Suprapubic skin (tissue), 3 donors: ENCODE results near the gene PAFAH2.

Experiments
- CTCF ChIP-seq, 2 donors: fragments of 200-600 bp in 1 of 2; fragments of 450-650 bp in 1 of 2; sonication (generic) in 1 of 2; IDR thresholded peaks; one replicate each; pipeline ENCODE4 v1.5.1; 2016 to 2019; ENCODE audit warnings: antibody characterized with exemption in 2 of 2, mild to moderate bottlenecking in 1 of 2, moderate library complexity in 1 of 2
- EP300 ChIP-seq: sonication (generic); formaldehyde crosslinking; IDR thresholded peaks from one replicate; pipeline ENCODE4 v1.6.1; 2017; ENCODE audit warnings: antibody characterized with exemption
- POLR2A ChIP-seq, 2 donors: fragments of 450-650 bp; IDR thresholded peaks; one replicate each; pipeline ENCODE4 v1.6.1; 2017; ENCODE audit warnings: antibody characterized with exemption in 2 of 2, mild to moderate bottlenecking in 2 of 2, moderate library complexity in 2 of 2

GRCh38 chr1:26041401-26041800 lies 43.5 kb upstream of the PAFAH2 start:
- TF ChIP-seq CTCF (IDR thresholded peaks at IDR 0.05) (no peak), EP300 (no peak), POLR2A (IDR thresholded peaks at IDR 0.05) (no peak)
